ENCODE data around the gene CD302. TPM values are rescaled to one million over a fixed set of nuclear protein-coding genes. Genes with fewer than 3 reads are reported as not detected.

The CD302 gene
- 7.8 and 12.1 TPM in 2 replicates for total RNA-seq

GRCh38 chr2:159797543-159798375, at the start of gene CD302:
CD302 (minus strand) TSS chr2:159798208; CDS start chr2:159798198, 10 bp downstream.

Other genes with a start within 250 kb of the CD302 start
- 27.6 and 28.9 TPM in 2 replicates for gene BAZ2B, start 181.7 kb downstream of the CD302 start, total RNA-seq
- 66.1 and 81.7 TPM in 2 replicates for gene MARCHF7, start 85.7 kb downstream of the CD302 start, total RNA-seq
- gene LY75, start 106.5 kb upstream of the CD302 start, total RNA-seq: 1.8 and 2.5 TPM in 2 replicates